Stimulated activated CD8-positive, alpha-beta memory T cell treated with anti-CD3 and anti-CD28 coated beads, Interleukin-4, amount 100 ng/mL, for 4 hours (primary cell): ENCODE results near the gene EFCAB10.
"Not testable (repeated sequence)": the region's sequence is repeated elsewhere in the genome, so short reads cannot be mapped to it uniquely, and the experiment has no call there.

Experiments
- DNase-seq, 2 donors: peaks; one replicate each; pipeline ENCODE4 v3.0.0-alpha.2; 2020; ENCODE audit warnings: low read depth in 2 of 2, low spot score in 1 of 2

EFCAB10 gene

GRCh38 chr7:105531792-105532671 lies 49.3 kb downstream of the EFCAB10 start, which contains the start of gene RINT1:
Gene RINT1 (plus strand): TSS chr7:105532201. CDS start chr7:105532316, 115 bp downstream.
- peak; percentile 71 to 73 for DNase-seq

GRCh38 chr7:105530546-105530945 lies 50.7 kb downstream of the EFCAB10 start:
- DNase-seq: no peak

GRCh38 chr7:105530126-105530525 lies 51.2 kb downstream of the EFCAB10 start:
- DNase-seq: no peak

- DNase-seq: not testable (repeated sequence)
Observed at GRCh38 chr7:105527737-105528136, 53.6 kb downstream of the EFCAB10 start.

GRCh38 chr7:105524840-105525239 lies 56.5 kb downstream of the EFCAB10 start:
- DNase-seq: no peak

- DNase-seq: not testable (repeated sequence)
Observed at GRCh38 chr7:105524423-105524822, 56.9 kb downstream of the EFCAB10 start.

GRCh38 chr7:105521717-105522463 lies 59.4 kb downstream of the EFCAB10 start, which contains the start of gene PUS7:
Gene PUS7 (minus strand): TSS chr7:105522271. CDS start chr7:105508512, 13,759 bp downstream.
- DNase-seq: peak; percentile 43 to 67

GRCh38 chr7:105521027-105521716 lies 60.1 kb downstream of the EFCAB10 start:
- DNase-seq: peak in 1 of 2 donors; percentile 31

GRCh38 chr7:105520620-105521019 lies 60.7 kb downstream of the EFCAB10 start:
- not testable (repeated sequence) for DNase-seq

GRCh38 chr7:105519353-105519752 lies 61.9 kb downstream of the EFCAB10 start:
- DNase-seq: no peak

- not testable (repeated sequence) for DNase-seq
Observed at GRCh38 chr7:105515610-105516009, 65.7 kb downstream of the EFCAB10 start.
